Activated T-cell treated with anti-CD3 and anti-CD28 coated beads for 24 hours (primary cell): Measurements from ENCODE around the gene PFKFB2.

Experiments used
- DNase-seq: peaks from one replicate; pipeline ENCODE4 v3.0.0-alpha.2; 2020; ENCODE audit warnings: low read depth

The PFKFB2 gene

GRCh38 chr1:207021876-207022596 is 31.0 kb upstream of the PFKFB2 start:
- DNase-seq = no peak

GRCh38 chr1:207022996-207023679 is 29.9 kb upstream of the PFKFB2 start:
- DNase-seq = no peak

GRCh38 chr1:207024202-207025145 is 28.6 kb upstream of the PFKFB2 start:
- DNase-seq = no peak

GRCh38 chr1:207025146-207025880 is 27.8 kb upstream of the PFKFB2 start:
- DNase-seq = no peak

- no peak for DNase-seq
Measured at GRCh38 chr1:207026104-207026534, 27.0 kb upstream of the PFKFB2 start.

GRCh38 chr1:207027206-207027777 is 25.8 kb upstream of the PFKFB2 start:
- DNase-seq = no peak

GRCh38 chr1:207027921-207028320 is 25.2 kb upstream of the PFKFB2 start:
- no peak for DNase-seq

- no peak for DNase-seq
Measured at GRCh38 chr1:207028884-207029650, 24.0 kb upstream of the PFKFB2 start.

- no peak for DNase-seq
Measured at GRCh38 chr1:207029701-207030521, 23.2 kb upstream of the PFKFB2 start.

GRCh38 chr1:207030522-207031009 is 22.5 kb upstream of the PFKFB2 start:
- no peak for DNase-seq

GRCh38 chr1:207031016-207031415 is 22.1 kb upstream of the PFKFB2 start:
- no peak for DNase-seq

GRCh38 chr1:207031632-207032264 is 21.3 kb upstream of the PFKFB2 start:
- no peak for DNase-seq

- no peak for DNase-seq
Measured at GRCh38 chr1:207032528-207033017, 20.5 kb upstream of the PFKFB2 start, which contains the start of gene C1orf116. Gene C1orf116 (minus strand): TSS chr1:207032756. CDS start chr1:207027598, 5,158 bp downstream.

GRCh38 chr1:207033302-207033701 is 19.8 kb upstream of the PFKFB2 start:
- no peak for DNase-seq

GRCh38 chr1:207034208-207034607 is 18.9 kb upstream of the PFKFB2 start:
- no peak for DNase-seq

- no peak for DNase-seq
Measured at GRCh38 chr1:207034998-207035397, 18.1 kb upstream of the PFKFB2 start.

- DNase-seq = no peak
Measured at GRCh38 chr1:207035877-207036551, 17.1 kb upstream of the PFKFB2 start.

- DNase-seq = no peak
Measured at GRCh38 chr1:207036865-207037264, 16.2 kb upstream of the PFKFB2 start.
